ENCODE measurements around the gene ZNF443. TPM values are rescaled to one million over a fixed set of nuclear protein-coding genes. Genes with fewer than 3 reads are reported as not detected.
"Not testable (repeated sequence)": the region's sequence is repeated elsewhere in the genome, so short reads cannot be mapped to it uniquely, and the experiment has no call there.

Gene ZNF443
- total RNA-seq, 1 donor from 2014 or later, result 12.7 TPM

- DNase-seq (ENCODE audit: low read depth), result not testable (repeated sequence)
Measured at GRCh38 chr19:12417273-12417672, 23.5 kb downstream of the ZNF443 start.

GRCh38 chr19:12411893-12412292, 28.9 kb downstream of the ZNF443 start:
- DNase-seq (ENCODE audit: low read depth), result no peak

GRCh38 chr19:12400633-12401502, 40.0 kb downstream of the ZNF443 start, which contains the start of gene ZNF799:
Gene ZNF799 (minus strand): TSS chr19:12401271. CDS start chr19:12401070, 201 bp downstream.
- DNase-seq (ENCODE audit: low read depth), result peak; percentile 96

GRCh38 chr19:12399901-12400632, 40.8 kb downstream of the ZNF443 start:
- peak; percentile 72 for DNase-seq (ENCODE audit: low read depth)

GRCh38 chr19:12391148-12391547, 49.7 kb downstream of the ZNF443 start:
- DNase-seq (ENCODE audit: low read depth), result not testable (repeated sequence)

GRCh38 chr19:12386365-12386764, 54.5 kb downstream of the ZNF443 start:
- DNase-seq (ENCODE audit: low read depth), result not testable (repeated sequence)

GRCh38 chr19:12380444-12380737, 60.4 kb downstream of the ZNF443 start:
- DNase-seq (ENCODE audit: low read depth), result no peak

GRCh38 chr19:12379732-12380443, 60.9 kb downstream of the ZNF443 start:
- no peak for DNase-seq (ENCODE audit: low read depth)

Other genes starting within 250 kb of the ZNF443 start
- gene ZNF44, start 146.1 kb downstream of the ZNF443 start, total RNA-seq, result 8.3 and 27.6 TPM in 2 replicates
- 5.4 and 12.8 TPM in 2 replicates for gene ZNF563, start 107.4 kb downstream of the ZNF443 start, total RNA-seq
- gene ZNF442, start 75.3 kb downstream of the ZNF443 start, total RNA-seq, result 4.2 and 8.8 TPM in 2 replicates
- 11.7 and 12.3 TPM in 2 replicates for gene ZNF799, start 39.8 kb downstream of the ZNF443 start, total RNA-seq
- 5.2 and 8.1 TPM in 2 replicates for gene ZNF709, start 43.8 kb upstream of the ZNF443 start, total RNA-seq
- gene ZNF564, start 110.5 kb upstream of the ZNF443 start, total RNA-seq, result 8.3 and 19.9 TPM in 2 replicates
- gene ZNF490, start 169.8 kb upstream of the ZNF443 start, total RNA-seq, result 10.2 and 19.6 TPM in 2 replicates
- gene ZNF791, start 169.9 kb upstream of the ZNF443 start, total RNA-seq, result 13.2 and 21.0 TPM in 2 replicates
- gene MAN2B1, start 225.7 kb upstream of the ZNF443 start, total RNA-seq, result 72.1 and 92.0 TPM in 2 replicates
- 7.8 and 10.3 TPM in 2 replicates for gene WDR83, start 225.8 kb upstream of the ZNF443 start, total RNA-seq
- gene DHPS, start 240.9 kb upstream of the ZNF443 start, total RNA-seq, result 42.8 and 49.1 TPM in 2 replicates
- not detected in 2 replicates for gene GNG14, start 247.0 kb upstream of the ZNF443 start, total RNA-seq

Measured in renal cortical epithelial cell (primary cell).